Keratinocyte (primary cell): ENCODE results near the gene U2SURP. TPM values are rescaled to one million over a fixed set of nuclear protein-coding genes. Genes with fewer than 3 reads are reported as not detected.

Source experiments
- DNase-seq: peaks from one replicate; pipeline ENCODE4 v3.0.0-alpha.2; 2011; ENCODE audit warnings: low read depth, missing footprints, low spot score
- FAIRE-seq: peaks from 2 replicates; lab custom pipeline; 2011; peaks lifted over from hg19 to GRCh38; lab: Jason Lieb, UNC
- H2AFZ ChIP-seq: 2 replicates; pipeline ENCODE4 v1.6.0; 2012; ENCODE audit warnings: low read length, control low read depth, inconsistent platforms; ENCODE audit not compliant: control insufficient read depth
- H3K27ac ChIP-seq: 2 replicates; pipeline ENCODE4 v1.5.1; 2011; ENCODE audit warnings: low read length; ENCODE audit not compliant: control insufficient read depth, insufficient read depth
- H3K27me3 ChIP-seq: 3 replicates; pipeline ENCODE4 v1.6.0; 2011; ENCODE audit warnings: low read length; ENCODE audit not compliant: control insufficient read depth, insufficient read depth; ENCODE audit errors: extremely low read depth
- H3K36me3 ChIP-seq, 2 experiments: 2 replicates in 1 of 2; 3 replicates in 1 of 2; pipeline ENCODE4 v1.5.1; 2011; ENCODE audit warnings: low read length in 2 of 2, mild to moderate bottlenecking in 1 of 2; ENCODE audit not compliant: control insufficient read depth in 2 of 2, insufficient read depth in 2 of 2; ENCODE audit errors: extremely low read depth in 1 of 2
- H3K4me1 ChIP-seq: 3 replicates; pipeline ENCODE4 v1.5.1; 2011; ENCODE audit warnings: low read length; ENCODE audit not compliant: control insufficient read depth, insufficient read depth; ENCODE audit errors: extremely low read depth
- H3K4me2 ChIP-seq: 3 replicates; pipeline ENCODE4 v1.6.0; 2011; ENCODE audit warnings: low read depth, low read length; ENCODE audit not compliant: control insufficient read depth, insufficient read depth; ENCODE audit errors: extremely low read depth
- H3K4me3 ChIP-seq, 3 experiments: fragments of 200-600 bp in 1 of 3; sonication (generic) in 1 of 3; 2 replicates in 2 of 3; 3 replicates in 1 of 3; pipeline ENCODE4 v1.5.1; 2011 to 2016; ENCODE audit warnings: low read length in 3 of 3, mild to moderate bottlenecking in 3 of 3, control low read depth in 2 of 3, inconsistent platforms in 1 of 3, low read depth in 1 of 3, mixed read lengths in 1 of 3, mixed run types in 1 of 3, moderate library complexity in 1 of 3; ENCODE audit not compliant: control insufficient read depth in 2 of 3, insufficient read depth in 2 of 3; ENCODE audit errors: extremely low read depth in 1 of 3
- H3K79me2 ChIP-seq: 2 replicates; pipeline ENCODE4 v1.6.0; 2012; ENCODE audit warnings: low read length; ENCODE audit not compliant: control insufficient read depth, insufficient read depth
- H3K9ac ChIP-seq: 3 replicates; pipeline ENCODE4 v1.6.0; 2011; ENCODE audit warnings: low read length; ENCODE audit not compliant: control insufficient read depth, insufficient read depth; ENCODE audit errors: extremely low read depth
- H3K9me1 ChIP-seq: 3 replicates; pipeline ENCODE4 v1.6.0; 2011; ENCODE audit warnings: low read length; ENCODE audit not compliant: control insufficient read depth, insufficient read depth; ENCODE audit errors: extremely low read depth
- H3K9me3 ChIP-seq: 2 replicates; pipeline ENCODE4 v1.5.1; 2012; ENCODE audit warnings: low read depth, low read length; ENCODE audit not compliant: control insufficient read depth
- H4K20me1 ChIP-seq: 3 replicates; pipeline ENCODE4 v1.6.0; 2011; ENCODE audit warnings: low read length; ENCODE audit not compliant: control insufficient read depth, insufficient read depth; ENCODE audit errors: extremely low read depth
- EZH2 ChIP-seq: IDR thresholded peaks from one replicate; pipeline ENCODE4 v1.6.1; 2012; ENCODE audit warnings: inconsistent platforms, mild to moderate bottlenecking, low read length, moderate library complexity
- dilution Hi-C: fragments of 300-500 bp; cut with MboI; formaldehyde crosslinking; loops from one replicate; pipeline ENCODE4 v1.7.0; 2020; ENCODE audit warnings: low sequenced_read_pairs; ENCODE audit not compliant: extremely low pct_ligation_motif_present
- polyA plus RNA-seq, 5 experiments: library from polyadenylated mRNA; depleted of rRNA in 3 of 5; stranded (reverse) in 3 of 5; stranded (forward) in 1 of 5; unstranded in 1 of 5; fragments of >200 nt; gene quantifications; 1 replicate in 1 of 5; 2 replicates in 3 of 5; 3 replicates in 1 of 5; pipeline versions ENCODE4 v1.2.1 to v1.2.3, GENCODE V29; 2011 to 2012; ENCODE audit warnings: missing spikeins in 2 of 5, low read depth in 1 of 5, low replicate concordance in 1 of 5
- TF ChIP-seq, protein P1 (sequence below), 3 experiments: IDR thresholded peaks in 1 of 3; conservative IDR thresholded peaks in 1 of 3; optimal IDR thresholded peaks in 1 of 3; 2 replicates in 2 of 3; 3 replicates in 1 of 3; pipeline versions ENCODE3 to v1.5.1; 2011; ENCODE audit warnings: low read length in 3 of 3, mild to moderate bottlenecking in 3 of 3, moderate library complexity in 2 of 3, control low read depth in 1 of 3, inconsistent platforms in 1 of 3; ENCODE audit not compliant: insufficient read depth in 2 of 3; ENCODE audit errors: extremely low read depth in 1 of 3

The U2SURP gene
- polyA plus RNA-seq, 1 donor (not counting 4 experiments of a cell fraction or from before 2014, with no cell fraction given): 75.9 TPM

DNA sequence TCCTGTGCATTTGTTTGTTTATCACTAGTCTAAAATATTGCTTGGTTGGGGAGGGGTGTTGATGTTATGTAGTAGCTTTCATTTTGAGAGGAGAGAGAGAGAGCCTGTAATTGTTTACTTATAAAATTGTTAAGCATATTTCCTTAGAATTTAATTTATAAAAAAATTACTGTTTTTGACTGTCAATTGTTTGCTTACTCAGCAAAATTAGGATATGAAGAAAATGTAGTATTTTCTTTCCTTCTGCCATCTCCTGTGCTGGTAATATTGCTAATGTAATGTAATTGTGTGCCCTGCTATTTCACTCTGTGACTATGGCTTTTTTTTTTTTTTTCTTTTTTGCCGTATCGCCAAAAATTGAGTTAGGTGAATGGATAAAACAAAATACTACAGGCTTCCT is 3.5 kb downstream of the U2SURP start:
- TF ChIP-seq EZH2: no peak
- TF ChIP-seq, protein P1, sequence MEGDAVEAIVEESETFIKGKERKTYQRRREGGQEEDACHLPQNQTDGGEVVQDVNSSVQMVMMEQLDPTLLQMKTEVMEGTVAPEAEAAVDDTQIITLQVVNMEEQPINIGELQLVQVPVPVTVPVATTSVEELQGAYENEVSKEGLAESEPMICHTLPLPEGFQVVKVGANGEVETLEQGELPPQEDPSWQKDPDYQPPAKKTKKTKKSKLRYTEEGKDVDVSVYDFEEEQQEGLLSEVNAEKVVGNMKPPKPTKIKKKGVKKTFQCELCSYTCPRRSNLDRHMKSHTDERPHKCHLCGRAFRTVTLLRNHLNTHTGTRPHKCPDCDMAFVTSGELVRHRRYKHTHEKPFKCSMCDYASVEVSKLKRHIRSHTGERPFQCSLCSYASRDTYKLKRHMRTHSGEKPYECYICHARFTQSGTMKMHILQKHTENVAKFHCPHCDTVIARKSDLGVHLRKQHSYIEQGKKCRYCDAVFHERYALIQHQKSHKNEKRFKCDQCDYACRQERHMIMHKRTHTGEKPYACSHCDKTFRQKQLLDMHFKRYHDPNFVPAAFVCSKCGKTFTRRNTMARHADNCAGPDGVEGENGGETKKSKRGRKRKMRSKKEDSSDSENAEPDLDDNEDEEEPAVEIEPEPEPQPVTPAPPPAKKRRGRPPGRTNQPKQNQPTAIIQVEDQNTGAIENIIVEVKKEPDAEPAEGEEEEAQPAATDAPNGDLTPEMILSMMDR (optimal IDR thresholded peaks at IDR 0.05 in 1 of 3, IDR thresholded peaks at IDR 0.05 in 1 of 3, conservative IDR thresholded peaks at IDR 0.05 in 1 of 3; ENCODE audit: extremely low read depth in 1 of 3, insufficient read depth in 2 of 3, low read length in 3 of 3): no peak
- Histone ChIP-seq H3K36me3 (no peaks in the 10 kb centered on the region), H3K27ac (no peak overlapping the region), H3K79me2 (peaks cover 84% of the 10 kb centered on the region), H3K4me1 (peaks cover 23% of the 10 kb centered on the region), H3K9me3 (no peaks in the 10 kb centered on the region), H2AFZ (no peak overlapping the region), H4K20me1 (peaks cover 12% of the 10 kb centered on the region), H3K9ac (no peak overlapping the region), H3K4me3 (no peak overlapping the region), H3K9me1 (no peaks in the 10 kb centered on the region), H3K27me3 (no peaks in the 10 kb centered on the region), H3K4me2 (no peak overlapping the region)
- DNase-seq (no peak), FAIRE-seq (no peak)
- dilution Hi-C loops: no loop called here

DNA sequence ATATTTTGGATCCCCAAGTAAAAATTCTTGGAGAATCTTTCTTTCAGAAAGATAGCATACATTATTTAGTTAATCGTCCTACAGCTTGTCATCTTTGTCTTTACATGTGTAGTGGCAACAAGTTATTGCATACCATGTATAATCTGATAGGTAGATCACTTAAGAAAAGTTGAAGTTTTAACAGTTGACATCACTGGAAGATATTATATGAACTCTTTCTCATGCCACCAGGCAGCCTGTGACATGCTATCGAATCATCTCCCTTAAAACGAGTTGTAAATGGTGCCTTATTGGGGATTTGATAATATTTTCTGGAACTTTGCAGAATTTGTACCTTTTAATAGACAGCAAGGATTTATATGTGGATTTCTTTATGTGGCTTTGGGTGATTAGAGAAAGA is 8.7 kb downstream of the U2SURP start:
- H4K20me1 ChIP-seq: peaks cover 19% of the 10 kb centered on the region
- dilution Hi-C loops: no loop called here
- H3K27ac ChIP-seq: no peak overlapping the region
- FAIRE-seq (no peak), DNase-seq (no peak)
- TF ChIP-seq, protein P1 (optimal IDR thresholded peaks at IDR 0.05 in 1 of 3, IDR thresholded peaks at IDR 0.05 in 1 of 3, conservative IDR thresholded peaks at IDR 0.05 in 1 of 3; ENCODE audit: extremely low read depth in 1 of 3, insufficient read depth in 2 of 3, low read length in 3 of 3): no peak
- no peak for TF ChIP-seq EZH2
- H3K79me2 ChIP-seq: peaks cover 80% of the 10 kb centered on the region
- no peak overlapping the region for H3K9ac ChIP-seq
- H3K4me3 ChIP-seq: no peak overlapping the region
- H3K9me1 ChIP-seq: no peaks in the 10 kb centered on the region
- no peak overlapping the region for H2AFZ ChIP-seq
- peaks cover 0 to 8% of the 10 kb centered on the region in 2 experiments for H3K36me3 ChIP-seq
- H3K27me3 ChIP-seq: no peaks in the 10 kb centered on the region
- H3K4me2 ChIP-seq: no peak overlapping the region
- no peaks in the 10 kb centered on the region for H3K9me3 ChIP-seq
- peaks cover 21% of the 10 kb centered on the region for H3K4me1 ChIP-seq
